ENCODE measurements around the gene RNF149. TPM values are rescaled to one million over a fixed set of nuclear protein-coding genes. Genes with fewer than 3 reads are reported as not detected.

Gene RNF149
- total and polyA plus RNA-seq, 2 donors (not counting 1 experiment from before 2014, with no cell fraction given) = 29.4 to 49.0 TPM

DNA sequence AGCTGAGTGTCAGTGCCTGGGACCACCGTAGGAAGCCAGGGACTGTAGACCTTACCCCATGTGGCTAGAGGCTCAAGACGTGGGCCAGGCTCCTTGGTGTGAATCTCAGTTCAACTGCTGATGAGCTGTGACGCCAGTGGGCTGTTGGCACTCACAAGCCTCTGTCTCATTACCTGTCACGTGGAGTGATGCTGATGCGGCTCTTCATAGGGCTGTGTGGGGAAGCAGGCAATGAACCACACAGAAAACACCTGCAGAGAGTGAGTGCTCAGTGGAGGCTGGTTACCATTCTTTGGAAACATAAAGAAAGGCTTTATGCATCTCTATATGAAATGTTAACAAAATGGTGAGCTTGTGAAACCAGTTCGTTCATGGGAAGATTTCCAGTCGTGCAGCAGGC is 42.7 kb upstream of the RNF149 start:
- Histone ChIP-seq H3K79me2 (ENCODE audit: control insufficient read depth, insufficient read depth, low read length) (no peaks in the 10 kb centered on the region), H3K27ac (ENCODE audit: insufficient read depth, low read length) (no peak overlapping the region), H3K9ac (ENCODE audit: insufficient read depth, low read length) (no peak overlapping the region), H3K9me3 (ENCODE audit: control insufficient read depth, insufficient read depth, low read depth, low read length) (no peaks in the 10 kb centered on the region), H3K27me3 (ENCODE audit: control insufficient read depth, insufficient read depth, low read length) (no peaks in the 10 kb centered on the region), H3K4me3 (replicated peaks in 1 of 4; ENCODE audit: control extremely low read depth in 1 of 4, insufficient read depth in 1 of 4, low read depth in 3 of 4, low read length in 4 of 4) (no peak overlapping the region), H3K4me2 (ENCODE audit: extremely low read depth, insufficient read depth, low read length) (no peak overlapping the region), H2AFZ (ENCODE audit: low read length) (no peak overlapping the region), H3K4me1 (ENCODE audit: control insufficient read depth, extremely low read depth, insufficient read depth, low read length) (no peaks in the 10 kb centered on the region), H3K36me3 (ENCODE audit: control insufficient read depth, insufficient read depth, low read length) (no peaks in the 10 kb centered on the region), H4K20me1 (ENCODE audit: control insufficient read depth, extremely low read depth, insufficient read depth, low read length) (no peaks in the 10 kb centered on the region)
- no peak for DNase-seq (ENCODE audit: low read depth in 2 of 2)
- TF ChIP-seq EZH2 (IDR thresholded peaks at IDR 0.05; ENCODE audit: low read length, missing control alignments) = no peak
- TF ChIP-seq, protein P1, sequence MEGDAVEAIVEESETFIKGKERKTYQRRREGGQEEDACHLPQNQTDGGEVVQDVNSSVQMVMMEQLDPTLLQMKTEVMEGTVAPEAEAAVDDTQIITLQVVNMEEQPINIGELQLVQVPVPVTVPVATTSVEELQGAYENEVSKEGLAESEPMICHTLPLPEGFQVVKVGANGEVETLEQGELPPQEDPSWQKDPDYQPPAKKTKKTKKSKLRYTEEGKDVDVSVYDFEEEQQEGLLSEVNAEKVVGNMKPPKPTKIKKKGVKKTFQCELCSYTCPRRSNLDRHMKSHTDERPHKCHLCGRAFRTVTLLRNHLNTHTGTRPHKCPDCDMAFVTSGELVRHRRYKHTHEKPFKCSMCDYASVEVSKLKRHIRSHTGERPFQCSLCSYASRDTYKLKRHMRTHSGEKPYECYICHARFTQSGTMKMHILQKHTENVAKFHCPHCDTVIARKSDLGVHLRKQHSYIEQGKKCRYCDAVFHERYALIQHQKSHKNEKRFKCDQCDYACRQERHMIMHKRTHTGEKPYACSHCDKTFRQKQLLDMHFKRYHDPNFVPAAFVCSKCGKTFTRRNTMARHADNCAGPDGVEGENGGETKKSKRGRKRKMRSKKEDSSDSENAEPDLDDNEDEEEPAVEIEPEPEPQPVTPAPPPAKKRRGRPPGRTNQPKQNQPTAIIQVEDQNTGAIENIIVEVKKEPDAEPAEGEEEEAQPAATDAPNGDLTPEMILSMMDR (conservative IDR thresholded peaks at IDR 0.05 in 1 of 2, IDR thresholded peaks at IDR 0.05 in 1 of 2; ENCODE audit: low read depth in 1 of 2, low read length in 2 of 2) = no peak

DNA sequence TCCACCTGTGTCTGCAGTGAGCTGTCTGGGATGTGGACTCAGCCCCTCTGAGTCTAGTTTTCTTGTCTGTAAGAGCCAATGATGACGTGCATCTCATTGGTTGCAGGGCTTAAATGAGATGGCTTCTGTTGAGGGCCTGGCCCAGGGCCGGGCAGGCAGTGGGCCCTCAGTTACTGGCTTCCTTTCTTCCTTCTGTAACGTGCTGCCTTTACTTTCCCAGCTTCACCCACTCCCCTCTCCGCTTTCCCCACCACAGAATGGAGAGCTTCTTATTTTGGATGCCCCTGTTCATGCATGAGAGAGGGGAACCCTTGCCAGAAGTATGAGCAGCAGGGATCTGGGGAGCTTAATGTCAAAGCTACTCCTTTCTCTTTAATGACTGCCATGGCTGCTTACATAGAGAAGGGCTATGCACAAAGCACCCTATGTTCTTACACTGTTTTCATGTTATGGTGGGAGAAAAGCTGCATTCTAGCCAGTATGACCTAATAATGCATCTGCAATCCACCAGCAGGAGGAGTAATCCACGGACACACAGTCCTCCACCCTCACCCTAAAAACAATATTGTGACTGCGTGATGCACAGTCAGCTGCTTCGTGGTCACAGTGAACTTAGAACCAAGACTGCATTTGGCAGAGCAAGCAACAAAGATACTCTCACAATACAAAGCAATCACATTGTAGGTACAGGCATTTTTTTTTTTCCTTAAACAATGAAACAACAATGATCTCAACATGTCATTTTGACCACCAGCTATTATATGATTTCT is 41.6 kb upstream of the RNF149 start:
- TF ChIP-seq, protein P1 (conservative IDR thresholded peaks at IDR 0.05 in 1 of 2, IDR thresholded peaks at IDR 0.05 in 1 of 2; ENCODE audit: low read depth in 1 of 2, low read length in 2 of 2) = peak; percentile 46 to 61
- TF ChIP-seq EZH2 (IDR thresholded peaks at IDR 0.05; ENCODE audit: low read length, missing control alignments) = no peak
- H3K79me2 ChIP-seq (ENCODE audit: control insufficient read depth, insufficient read depth, low read length) = no peaks in the 10 kb centered on the region
- no peak overlapping the region for H3K27ac ChIP-seq (ENCODE audit: insufficient read depth, low read length)
- no peaks in the 10 kb centered on the region for H3K9me3 ChIP-seq (ENCODE audit: control insufficient read depth, insufficient read depth, low read depth, low read length)
- no peaks in the 10 kb centered on the region for H3K27me3 ChIP-seq (ENCODE audit: control insufficient read depth, insufficient read depth, low read length)
- H4K20me1 ChIP-seq (ENCODE audit: control insufficient read depth, extremely low read depth, insufficient read depth, low read length) = no peaks in the 10 kb centered on the region
- no peak overlapping the region for H3K4me3 ChIP-seq (replicated peaks in 1 of 4; ENCODE audit: control extremely low read depth in 1 of 4, insufficient read depth in 1 of 4, low read depth in 3 of 4, low read length in 4 of 4)
- H2AFZ ChIP-seq (ENCODE audit: low read length) = no peak overlapping the region
- H3K36me3 ChIP-seq (ENCODE audit: control insufficient read depth, insufficient read depth, low read length) = no peaks in the 10 kb centered on the region
- DNase-seq (ENCODE audit: low read depth in 2 of 2) = peak; percentile 54 to 68
- H3K9ac ChIP-seq (ENCODE audit: insufficient read depth, low read length) = no peak overlapping the region
- H3K4me2 ChIP-seq (ENCODE audit: extremely low read depth, insufficient read depth, low read length) = no peak overlapping the region
- no peaks in the 10 kb centered on the region for H3K4me1 ChIP-seq (ENCODE audit: control insufficient read depth, extremely low read depth, insufficient read depth, low read length)

DNA sequence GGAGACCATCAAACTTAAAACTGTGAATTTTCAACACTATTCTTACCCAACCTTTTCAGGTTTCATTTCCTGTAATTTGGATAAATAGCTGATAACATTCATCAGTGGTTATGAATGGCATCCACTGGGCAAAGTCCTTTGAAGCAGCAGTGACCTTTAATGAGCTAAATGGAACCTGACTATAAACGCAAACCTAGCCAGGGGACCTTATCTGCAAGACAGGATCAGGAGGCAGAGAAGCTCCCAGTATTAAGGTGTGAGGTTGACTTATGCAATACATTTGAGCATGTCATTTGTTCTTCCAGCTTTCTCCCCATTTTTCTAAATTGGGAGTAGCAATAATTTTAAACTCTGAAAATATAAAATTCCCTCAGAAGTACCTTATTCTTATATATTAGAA is 40.4 kb upstream of the RNF149 start:
- Histone ChIP-seq H3K4me2 (ENCODE audit: extremely low read depth, insufficient read depth, low read length) (no peak overlapping the region), H3K9ac (ENCODE audit: insufficient read depth, low read length) (no peak overlapping the region), H2AFZ (ENCODE audit: low read length) (no peak overlapping the region), H3K79me2 (ENCODE audit: control insufficient read depth, insufficient read depth, low read length) (no peaks in the 10 kb centered on the region), H4K20me1 (ENCODE audit: control insufficient read depth, extremely low read depth, insufficient read depth, low read length) (no peaks in the 10 kb centered on the region), H3K4me3 (replicated peaks in 1 of 4; ENCODE audit: control extremely low read depth in 1 of 4, insufficient read depth in 1 of 4, low read depth in 3 of 4, low read length in 4 of 4) (no peak overlapping the region), H3K9me3 (ENCODE audit: control insufficient read depth, insufficient read depth, low read depth, low read length) (no peaks in the 10 kb centered on the region), H3K36me3 (ENCODE audit: control insufficient read depth, insufficient read depth, low read length) (no peaks in the 10 kb centered on the region), H3K27ac (ENCODE audit: insufficient read depth, low read length) (no peak overlapping the region), H3K4me1 (ENCODE audit: control insufficient read depth, extremely low read depth, insufficient read depth, low read length) (no peaks in the 10 kb centered on the region), H3K27me3 (ENCODE audit: control insufficient read depth, insufficient read depth, low read length) (no peaks in the 10 kb centered on the region)
- no peak for DNase-seq (ENCODE audit: low read depth in 2 of 2)
- TF ChIP-seq, protein P1 (conservative IDR thresholded peaks at IDR 0.05 in 1 of 2, IDR thresholded peaks at IDR 0.05 in 1 of 2; ENCODE audit: low read depth in 1 of 2, low read length in 2 of 2) = no peak
- TF ChIP-seq EZH2 (IDR thresholded peaks at IDR 0.05; ENCODE audit: low read length, missing control alignments) = no peak
